Kidney (tissue), 14 donors: Measurements from ENCODE around the gene KCNIP1. TPM values are rescaled to one million over a fixed set of nuclear protein-coding genes. Genes with fewer than 3 reads are reported as not detected.
"Not testable (repeated sequence)": the region's sequence is repeated elsewhere in the genome, so short reads cannot be mapped to it uniquely, and the experiment has no call there.

Source experiments
- DNase-seq, 5 donors: peaks; one replicate each; pipeline ENCODE4 v3.0.0-alpha.2; 2013 to 2020
- FAIRE-seq: peaks from 2 replicates; lab custom pipeline; 2012; peaks lifted over from hg19 to GRCh38; lab: Jason Lieb, UNC
- H3K27ac ChIP-seq, 2 donors: one replicate each; pipeline ENCODE4 v1.7.0; 2013; ENCODE audit warnings: low read depth in 2 of 2, low read length in 2 of 2, inconsistent platforms in 1 of 2
- H3K27me3 ChIP-seq: one replicate; pipeline ENCODE4 v1.7.1; 2013; ENCODE audit warnings: low read length, inconsistent platforms; ENCODE audit not compliant: control insufficient read depth, insufficient read depth
- H3K36me3 ChIP-seq, 3 donors: one replicate each; pipeline versions ENCODE4 v1.7.0 to v1.7.1; 2013; ENCODE audit warnings: low read length in 3 of 3, control low read depth in 1 of 3, inconsistent platforms in 1 of 3; ENCODE audit not compliant: insufficient read depth in 3 of 3, control insufficient read depth in 2 of 3
- H3K4me1 ChIP-seq, 3 donors: one replicate each; pipeline versions ENCODE4 v1.7.0 to v1.7.1; 2013; ENCODE audit warnings: low read length in 3 of 3, inconsistent platforms in 1 of 3, low read depth in 1 of 3; ENCODE audit not compliant: control insufficient read depth in 2 of 3, insufficient read depth in 2 of 3
- H3K4me3 ChIP-seq, 3 donors: one replicate each; pipeline versions ENCODE4 v1.7.0 to v1.8.1; 2013; ENCODE audit warnings: low read length in 3 of 3, control low read depth in 1 of 3, inconsistent platforms in 1 of 3
- H3K9ac ChIP-seq, 3 donors: one replicate each; pipeline versions ENCODE4 v1.7.0 to v1.7.1; 2013; ENCODE audit warnings: low read length in 3 of 3, control low read depth in 1 of 3, inconsistent platforms in 1 of 3
- H3K9me3 ChIP-seq, 3 donors: one replicate each; pipeline versions ENCODE4 v1.7.0 to v1.7.1; 2013; ENCODE audit warnings: low read length in 3 of 3, control low read depth in 1 of 3, inconsistent platforms in 1 of 3; ENCODE audit not compliant: control insufficient read depth in 2 of 3, insufficient read depth in 1 of 3
- intact Hi-C: fragments of 100-400 bp; cut with DNase I; formaldehyde crosslinking; loops from one replicate; pipeline ENCODE4 v1.11.1; 2022
- polyA plus RNA-seq: library from polyadenylated mRNA; stranded (reverse); fragments of 350-450 nt; fragmentation: Illumina TruSeq; extraction: RNeasy Lipid Tissue Mini Kit (QIAGEN cat#74804); gene quantifications from one replicate; pipeline ENCODE4 v1.2.3, GENCODE V29; 2014; ENCODE audit warnings: low read depth, low replicate concordance; ENCODE audit not compliant: insufficient read depth
- total RNA-seq: library from RNA; stranded (reverse); fragmentation: NEBNext Ultra II Directional; extraction: Animal tissue kit (Norgen Biotek cat#: 25700); gene quantifications from one replicate; pipeline ENCODE4 v1.2.1, GENCODE V29; 2021
- TF ChIP-seq, protein P1 (sequence below): IDR thresholded peaks from 3 replicates; pipeline ENCODE4 v1.5.1; 2012; ENCODE audit warnings: mild to moderate bottlenecking, moderate library complexity, borderline replicate concordance; ENCODE audit not compliant: insufficient read depth; ENCODE audit errors: extremely low read depth
- donor health status: control.
- donor health status: control.
- donor health status: control.
- donor health status: control.
- donor health status: control.
- donor health status: DM: yes; HTN: yes; CAD: no.
- donor health status: Normal renal cell carcinoma (clear cell type).

Gene KCNIP1
- total and polyA plus RNA-seq, 2 donors from 2014 or later, result 1.8 to 3.1 TPM

DNA sequence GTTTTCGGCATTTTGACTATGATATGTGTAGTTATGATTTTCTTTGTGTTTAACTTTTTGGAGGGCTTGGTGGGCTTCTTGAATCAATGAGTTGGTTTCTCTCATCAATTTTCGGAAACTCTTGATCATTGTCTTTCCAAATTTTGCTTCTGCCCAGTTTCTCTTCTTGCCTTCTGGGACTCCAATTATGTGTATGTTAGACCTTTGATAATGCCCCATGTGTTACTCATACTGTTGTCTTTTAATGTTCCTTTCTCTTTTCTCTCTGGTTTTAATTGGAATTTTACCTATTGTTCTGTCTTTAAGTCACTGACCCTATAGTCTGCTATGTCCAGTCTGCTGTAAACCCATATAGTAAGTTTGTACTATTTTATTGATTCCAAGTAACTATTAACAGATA is 41.5 kb downstream of the KCNIP1 start:
- H3K4me1 ChIP-seq, result no peaks in the 10 kb centered on the region
- H3K27me3 ChIP-seq, result no peaks in the 10 kb centered on the region
- FAIRE-seq (no peak), DNase-seq (no peak)
- no peak overlapping the region for H3K4me3 ChIP-seq
- no peaks in the 10 kb centered on the region for H3K36me3 ChIP-seq
- H3K9ac ChIP-seq, result no peak overlapping the region
- H3K9me3 ChIP-seq, result peaks cover 0 to 7% (median 6%) of the 10 kb centered on the region in 3 donors
- TF ChIP-seq, protein P1, sequence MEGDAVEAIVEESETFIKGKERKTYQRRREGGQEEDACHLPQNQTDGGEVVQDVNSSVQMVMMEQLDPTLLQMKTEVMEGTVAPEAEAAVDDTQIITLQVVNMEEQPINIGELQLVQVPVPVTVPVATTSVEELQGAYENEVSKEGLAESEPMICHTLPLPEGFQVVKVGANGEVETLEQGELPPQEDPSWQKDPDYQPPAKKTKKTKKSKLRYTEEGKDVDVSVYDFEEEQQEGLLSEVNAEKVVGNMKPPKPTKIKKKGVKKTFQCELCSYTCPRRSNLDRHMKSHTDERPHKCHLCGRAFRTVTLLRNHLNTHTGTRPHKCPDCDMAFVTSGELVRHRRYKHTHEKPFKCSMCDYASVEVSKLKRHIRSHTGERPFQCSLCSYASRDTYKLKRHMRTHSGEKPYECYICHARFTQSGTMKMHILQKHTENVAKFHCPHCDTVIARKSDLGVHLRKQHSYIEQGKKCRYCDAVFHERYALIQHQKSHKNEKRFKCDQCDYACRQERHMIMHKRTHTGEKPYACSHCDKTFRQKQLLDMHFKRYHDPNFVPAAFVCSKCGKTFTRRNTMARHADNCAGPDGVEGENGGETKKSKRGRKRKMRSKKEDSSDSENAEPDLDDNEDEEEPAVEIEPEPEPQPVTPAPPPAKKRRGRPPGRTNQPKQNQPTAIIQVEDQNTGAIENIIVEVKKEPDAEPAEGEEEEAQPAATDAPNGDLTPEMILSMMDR, result no peak
- intact Hi-C loops, result no loop called here
- no peak overlapping the region for H3K27ac ChIP-seq

DNA sequence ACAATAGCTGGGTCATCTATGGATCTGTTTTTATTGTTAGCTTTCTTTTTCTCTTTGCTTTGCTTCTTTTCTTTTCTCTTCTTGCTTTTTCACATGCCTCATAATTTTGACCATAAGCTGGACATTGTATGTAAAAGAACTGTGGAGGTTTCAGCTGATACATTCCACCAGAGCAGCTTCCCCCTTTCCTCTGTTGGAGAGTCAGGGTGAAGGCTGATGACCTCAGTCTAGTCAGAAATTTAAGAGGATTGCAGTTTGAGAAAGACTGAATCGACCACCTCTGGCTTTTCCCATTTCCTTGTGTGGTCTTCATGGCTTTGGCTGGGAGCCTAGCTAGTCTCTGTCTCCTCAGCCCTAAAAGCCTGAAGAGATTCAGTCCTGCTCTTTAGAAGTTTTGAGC is 42.0 kb downstream of the KCNIP1 start:
- intact Hi-C loops, result no loop called here
- TF ChIP-seq, protein P1, result no peak
- H3K36me3 ChIP-seq, result no peaks in the 10 kb centered on the region
- no peak overlapping the region for H3K27ac ChIP-seq
- no peaks in the 10 kb centered on the region for H3K27me3 ChIP-seq
- FAIRE-seq (no peak), DNase-seq (peak in 1 of 5 donors; percentile 2)
- no peak overlapping the region for H3K9ac ChIP-seq
- H3K4me1 ChIP-seq, result no peaks in the 10 kb centered on the region
- no peak overlapping the region for H3K4me3 ChIP-seq
- H3K9me3 ChIP-seq, result peaks cover 1 to 7% (median 6%) of the 10 kb centered on the region in 3 donors

DNA sequence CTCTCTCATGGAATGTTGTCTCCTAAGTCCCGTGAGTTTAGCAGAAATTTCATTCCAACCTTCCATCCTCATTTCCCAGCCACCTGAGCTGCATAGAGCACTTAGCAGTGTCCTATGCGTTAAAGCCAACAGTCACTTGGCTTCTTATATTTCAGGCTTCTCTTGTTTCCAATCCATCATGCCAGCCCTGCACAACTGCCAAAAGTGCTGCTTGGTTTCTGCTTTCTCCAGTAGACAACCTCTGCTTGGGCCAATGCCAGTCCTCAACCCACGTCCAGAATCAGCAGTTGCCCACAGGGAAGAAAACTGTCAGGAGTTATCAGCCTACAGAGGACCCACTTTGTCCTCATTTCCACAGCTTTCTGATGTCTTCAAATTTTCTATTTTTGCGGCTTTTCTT is 42.5 kb downstream of the KCNIP1 start:
- FAIRE-seq (no peak), DNase-seq (peak in 2 of 5 donors; percentile 24 to 29)
- no peaks in the 10 kb centered on the region for H3K27me3 ChIP-seq
- H3K9me3 ChIP-seq, result peaks cover 1 to 7% (median 6%) of the 10 kb centered on the region in 3 donors
- H3K4me1 ChIP-seq, result no peaks in the 10 kb centered on the region
- intact Hi-C loops, result no loop called here
- TF ChIP-seq, protein P1, result no peak
- H3K4me3 ChIP-seq, result no peak overlapping the region
- H3K27ac ChIP-seq, result no peak overlapping the region
- H3K9ac ChIP-seq, result no peak overlapping the region
- H3K36me3 ChIP-seq, result no peaks in the 10 kb centered on the region

DNA sequence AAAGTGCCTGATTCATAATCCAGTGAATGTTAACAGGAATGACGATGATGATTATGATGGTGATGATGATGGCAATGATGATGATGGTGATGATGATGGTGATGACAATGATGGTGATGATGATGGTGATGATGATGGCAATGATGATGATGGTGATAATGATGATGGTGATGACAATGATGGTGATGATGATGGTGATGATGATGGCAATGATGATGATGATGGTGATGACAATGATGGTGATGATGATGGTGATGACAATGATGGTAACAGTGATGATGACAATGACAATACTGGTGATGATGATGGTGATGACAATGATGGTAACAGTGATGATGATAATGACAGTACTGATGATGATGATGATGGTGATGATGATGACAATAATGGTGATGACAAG is 46.6 kb downstream of the KCNIP1 start:
- H3K27ac ChIP-seq, H3K4me1 ChIP-seq, H3K36me3 ChIP-seq, FAIRE-seq, intact Hi-C loops, H3K4me3 ChIP-seq, H3K9ac ChIP-seq, H3K27me3 ChIP-seq, H3K9me3 ChIP-seq, DNase-seq: not testable (repeated sequence)
